ENCODE results near the gene TOMM20. TPM values are rescaled to one million over a fixed set of nuclear protein-coding genes. Genes with fewer than 3 reads are reported as not detected.
"Not testable (repeated sequence)": the region's sequence is repeated elsewhere in the genome, so short reads cannot be mapped to it uniquely, and the experiment has no call there.

The TOMM20 gene
- total RNA-seq, 1 experiment from 2014 or later, result 69.7 TPM

DNA sequence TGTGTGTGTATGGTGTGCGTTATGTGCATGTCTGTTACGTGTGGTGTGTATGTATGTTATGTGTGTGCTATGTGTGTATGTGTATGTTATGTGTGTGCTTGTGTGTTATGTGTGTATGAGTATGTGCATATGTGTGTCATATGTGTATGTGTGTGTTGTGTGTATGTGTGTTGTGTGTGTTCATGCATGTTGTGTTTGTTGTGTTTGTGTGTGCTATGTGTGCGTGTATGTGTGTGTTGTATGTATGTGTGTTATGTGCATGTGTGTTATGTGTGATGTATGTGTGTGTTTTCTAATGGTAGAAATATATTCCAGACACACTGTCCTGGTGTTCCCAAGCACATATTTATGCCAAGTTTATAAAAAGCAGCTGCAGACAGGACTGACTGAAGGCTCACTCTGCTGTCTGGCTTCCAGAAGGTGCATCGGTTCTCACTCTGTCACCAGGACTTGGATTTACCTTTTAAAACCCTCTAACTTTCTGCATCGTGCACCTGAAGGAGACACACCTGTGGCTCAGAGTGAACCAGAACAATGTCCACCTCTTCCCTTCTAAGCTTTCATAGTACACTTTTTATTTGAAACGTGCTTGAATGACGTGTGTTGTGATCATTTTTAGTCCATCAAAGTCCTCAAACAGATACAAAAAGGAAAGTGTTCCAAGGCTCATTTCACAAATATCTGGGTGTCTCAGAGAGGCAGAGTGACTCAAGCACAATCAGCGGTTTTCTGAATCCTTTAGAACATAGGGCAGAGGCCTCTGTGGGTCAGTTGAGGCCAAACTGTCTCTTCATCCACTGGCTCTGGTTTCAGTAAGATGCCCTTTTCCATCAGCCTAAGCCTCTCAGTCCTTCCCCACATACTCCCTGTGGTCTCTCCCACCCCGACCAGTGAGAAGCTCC is 49.9 kb downstream of the TOMM20 start:
- no peak for DNase-seq (ENCODE audit: low spot score)

DNA sequence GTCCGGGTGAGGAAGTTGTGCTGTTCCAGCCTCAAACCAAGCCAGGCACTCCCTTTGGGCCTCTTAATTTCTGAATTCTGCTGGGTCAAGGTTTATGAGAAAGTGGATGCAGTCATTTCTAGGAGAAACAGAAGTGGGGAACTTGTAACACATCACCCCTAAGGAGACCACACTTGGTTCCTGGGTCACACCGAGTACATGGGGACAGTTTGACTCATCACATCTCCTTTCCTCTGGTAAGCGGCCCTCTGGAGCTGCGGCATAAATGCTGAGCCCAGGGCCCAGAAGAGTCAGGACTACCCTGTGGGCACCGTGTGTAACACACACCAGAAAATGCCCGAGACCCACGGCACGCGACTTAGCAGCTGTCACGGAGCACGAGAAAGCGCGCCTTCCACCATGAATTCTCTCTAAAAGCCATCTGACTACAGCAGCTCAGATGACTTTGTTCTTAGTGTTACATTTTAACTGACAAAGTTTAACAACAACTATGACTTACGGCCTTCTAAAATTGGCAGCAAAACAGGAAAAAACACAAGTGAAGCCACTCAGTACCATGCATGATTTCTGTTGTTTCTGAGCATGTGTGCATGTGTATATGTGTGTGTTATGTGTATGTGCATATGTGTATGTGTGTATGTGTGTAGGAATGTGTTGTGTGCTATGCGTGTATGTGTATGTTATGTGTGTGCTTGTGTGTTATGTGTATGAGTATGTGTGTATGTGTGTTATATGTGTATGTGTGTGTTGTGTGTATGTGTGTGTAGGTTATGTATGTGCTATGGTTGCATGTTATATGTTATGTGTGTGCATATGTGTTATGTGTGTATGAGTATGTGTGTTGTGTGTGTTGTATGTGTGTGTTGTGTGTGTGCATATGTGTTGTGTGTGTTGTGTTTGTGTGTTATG is 50.8 kb downstream of the TOMM20 start:
- no peak for DNase-seq (ENCODE audit: low spot score)

GRCh38 chr1:235077163-235077540 is 51.5 kb downstream of the TOMM20 start:
- no peak for DNase-seq (ENCODE audit: low spot score)

GRCh38 chr1:235076504-235077162 is 52.0 kb downstream of the TOMM20 start:
- no peak for DNase-seq (ENCODE audit: low spot score)

GRCh38 chr1:235075777-235076308 is 52.8 kb downstream of the TOMM20 start:
- DNase-seq (ENCODE audit: low spot score), result peak; percentile 23

DNA sequence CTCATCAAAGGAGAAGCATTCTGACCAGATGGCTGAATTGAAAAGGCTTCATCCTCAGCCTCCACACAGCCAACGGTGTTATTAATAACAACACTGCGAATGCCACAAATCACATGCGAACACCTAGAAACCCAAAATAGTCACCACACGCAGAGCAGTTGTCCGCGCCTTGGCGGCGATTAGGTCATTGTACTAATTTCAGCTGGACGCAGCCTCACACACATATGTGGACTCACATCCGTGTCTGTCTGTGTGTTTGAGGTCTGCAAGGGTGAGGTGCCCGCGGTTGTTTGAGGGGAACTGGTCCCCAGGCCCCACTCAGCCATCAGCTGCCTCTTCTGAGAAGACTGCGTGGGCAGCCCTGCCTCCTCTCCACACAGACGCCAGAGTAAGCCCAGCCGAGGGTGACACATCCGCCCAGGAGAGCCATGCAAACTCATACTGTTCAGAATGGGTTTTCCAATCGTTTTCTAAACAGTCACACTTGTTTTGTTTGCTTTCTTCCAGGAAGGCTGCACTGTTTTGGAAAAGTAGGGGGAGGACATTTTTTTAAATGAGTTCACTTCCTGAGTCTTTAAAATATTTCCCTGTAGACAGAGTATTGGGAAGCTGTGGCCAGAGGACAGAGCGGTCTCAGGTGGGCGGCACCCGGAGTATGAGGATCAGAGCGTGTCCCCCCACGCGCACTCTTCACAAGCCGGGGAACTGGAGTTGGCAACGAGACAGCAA is 53.4 kb downstream of the TOMM20 start:
- peak; percentile 83 for DNase-seq (ENCODE audit: low spot score)

DNA sequence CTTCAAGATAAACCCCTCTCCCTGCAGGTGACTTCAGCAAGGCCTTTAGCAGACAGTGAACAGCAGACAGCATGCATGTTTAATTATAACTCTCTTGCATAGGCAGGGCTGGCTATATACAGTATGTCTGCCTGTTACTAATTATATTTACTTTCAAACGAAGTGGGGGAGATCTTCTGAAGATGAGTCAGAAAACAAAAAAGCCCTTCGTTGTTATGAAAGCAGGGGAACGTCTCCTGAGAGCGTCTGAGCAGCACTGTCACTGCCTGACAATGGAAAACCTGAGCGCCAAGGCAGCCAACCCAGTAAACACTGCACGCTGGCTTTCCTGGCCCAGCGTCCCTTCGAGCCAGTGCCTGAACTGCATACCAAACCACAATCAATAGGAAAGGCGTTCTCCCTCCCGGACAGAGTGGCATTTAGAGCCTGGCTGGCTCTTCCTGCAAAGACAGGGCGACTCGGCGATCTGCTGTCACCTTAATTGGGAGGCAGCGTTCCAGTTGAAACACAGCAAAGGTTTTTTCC is 54.1 kb downstream of the TOMM20 start:
- peak; percentile 52 for DNase-seq (ENCODE audit: low spot score)

GRCh38 chr1:235073968-235074522 is 54.6 kb downstream of the TOMM20 start:
- DNase-seq (ENCODE audit: low spot score), result no peak

DNA sequence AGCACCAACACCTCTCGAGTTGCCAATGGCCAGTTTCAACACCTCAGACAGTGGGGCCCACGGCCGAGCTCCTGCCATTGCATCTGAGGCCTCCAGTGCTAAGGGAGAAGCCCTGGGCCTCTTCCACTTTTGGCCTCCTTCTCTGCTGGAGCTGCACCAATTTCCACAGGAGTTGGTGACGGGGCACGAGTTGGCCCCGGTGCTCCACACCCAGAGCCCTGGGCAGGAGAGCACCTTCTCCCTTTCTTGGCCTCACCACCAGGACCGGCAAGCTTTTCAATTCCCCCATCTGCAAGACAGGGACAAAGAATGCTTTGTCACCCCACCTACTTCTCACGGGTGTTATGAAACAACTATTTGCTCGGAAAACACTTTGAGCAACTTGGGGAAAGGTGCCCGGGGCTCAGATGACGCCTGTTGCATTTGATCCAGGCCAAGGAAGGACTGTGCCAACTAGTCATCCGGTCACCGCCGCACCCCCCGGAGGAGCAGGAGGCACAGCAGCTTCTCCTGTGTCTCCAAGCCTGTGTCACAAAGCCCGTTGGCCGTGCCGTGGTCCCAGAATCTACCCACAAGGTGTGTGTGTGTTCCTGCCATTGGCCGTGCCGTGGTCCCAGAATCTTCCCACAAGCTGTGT is 55.2 kb downstream of the TOMM20 start:
- DNase-seq (ENCODE audit: low spot score), result peak; percentile 93

DNA sequence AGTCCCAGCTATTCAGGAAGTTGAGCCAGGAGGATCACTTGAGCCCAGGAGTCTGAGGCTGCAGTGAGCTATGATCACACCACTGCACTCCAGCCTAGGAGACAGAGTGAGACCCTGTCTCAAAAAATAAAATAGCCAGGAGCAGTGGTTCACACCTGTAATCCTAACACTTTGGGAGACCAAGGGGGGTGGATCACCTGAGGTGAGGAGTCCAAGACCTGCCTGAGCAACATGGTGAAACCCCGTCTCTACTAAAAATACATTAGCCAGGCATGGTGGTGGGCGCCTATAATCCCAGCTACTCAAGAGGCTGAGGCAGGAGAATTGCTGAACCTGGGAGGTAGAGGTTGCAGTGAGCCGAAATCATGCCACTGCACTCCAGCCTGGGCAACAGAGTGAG is 56.1 kb downstream of the TOMM20 start:
- DNase-seq (ENCODE audit: low spot score), result not testable (repeated sequence)

DNA sequence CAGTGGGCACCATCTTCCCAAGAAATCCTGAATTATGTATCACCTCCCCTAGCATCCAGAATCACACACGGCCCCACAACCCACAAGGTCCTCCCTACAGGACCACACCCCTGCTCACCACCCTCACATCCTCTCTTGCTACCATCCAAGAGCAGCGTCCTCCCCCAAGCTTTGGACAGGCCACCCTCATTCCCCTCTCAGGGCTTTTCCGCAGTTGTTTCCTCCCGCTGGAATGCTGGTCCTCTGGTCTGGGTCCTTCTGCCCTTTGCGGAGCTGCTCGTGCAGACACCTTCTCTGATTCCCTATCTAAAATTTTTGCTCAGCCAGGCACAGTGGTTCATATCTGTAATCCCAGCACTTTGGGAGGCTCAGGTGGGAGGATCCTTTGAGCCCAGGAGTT is 56.5 kb downstream of the TOMM20 start:
- no peak for DNase-seq (ENCODE audit: low spot score)

DNA sequence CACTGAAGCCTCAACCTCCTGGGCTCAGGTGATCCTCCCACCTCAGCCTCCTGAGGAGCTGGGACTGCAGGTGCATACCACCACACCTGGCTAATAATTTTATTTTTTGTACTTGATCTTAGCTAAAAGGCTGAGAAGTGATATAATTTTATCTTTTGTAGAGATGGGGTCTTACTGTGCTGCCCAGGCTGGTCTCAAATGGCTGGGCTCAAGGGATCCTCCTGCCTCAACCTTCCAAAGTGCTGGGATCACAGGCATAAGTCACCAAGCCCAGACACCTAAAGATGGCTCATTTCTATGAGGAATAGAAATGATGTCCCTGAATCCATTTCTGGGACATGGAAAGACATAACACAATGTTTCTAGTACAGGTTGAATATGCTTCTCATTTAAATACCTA is 57.8 kb downstream of the TOMM20 start:
- no peak for DNase-seq (ENCODE audit: low spot score)

DNA sequence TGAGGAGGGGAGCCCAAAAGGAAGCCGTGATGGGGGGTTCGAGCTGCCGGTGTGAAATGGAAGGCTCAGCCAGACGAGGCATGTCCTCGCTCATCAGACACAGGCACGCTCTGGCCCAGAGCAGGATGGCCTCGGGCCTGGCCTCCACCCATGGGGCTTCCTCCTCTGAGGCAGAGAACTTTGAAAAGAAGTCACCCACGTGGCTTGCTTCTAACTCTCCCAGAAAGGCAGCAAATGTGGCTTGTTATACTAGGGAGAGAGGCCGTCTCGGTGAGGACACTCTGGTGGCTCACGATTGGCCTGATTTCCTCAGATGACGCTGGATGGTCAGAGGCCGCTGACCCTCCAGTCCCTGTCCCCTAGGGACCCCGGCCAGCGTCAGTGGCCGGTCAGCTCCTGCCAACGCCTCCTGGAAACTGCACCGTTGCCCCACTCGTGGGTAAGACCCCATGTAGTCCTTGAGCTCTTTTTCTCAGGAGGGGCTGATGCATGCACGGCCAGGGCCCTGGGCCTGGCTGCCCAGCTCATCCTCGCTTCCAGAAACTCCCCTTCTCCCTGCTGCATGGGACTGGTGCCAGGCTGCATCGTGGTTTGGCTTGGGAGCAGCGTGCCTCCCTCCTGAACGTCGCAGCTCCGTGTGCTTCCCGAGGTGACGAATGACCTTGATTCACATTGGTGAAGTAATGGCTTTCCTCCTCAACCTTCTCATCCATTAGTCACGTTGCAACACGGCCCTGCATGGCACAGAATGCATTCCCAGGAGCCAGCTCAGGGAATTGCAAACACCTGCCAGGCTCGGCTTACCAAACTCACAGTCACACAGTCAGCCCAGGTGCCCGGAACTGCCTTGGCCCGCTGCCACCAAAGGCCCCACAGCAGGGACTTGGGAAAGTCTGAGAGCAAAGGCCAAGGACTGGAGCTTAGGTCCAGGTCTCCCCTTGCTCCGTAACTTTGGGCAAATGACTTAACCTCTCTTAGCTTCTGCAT is 58.8 kb downstream of the TOMM20 start:
- peak; percentile 95 for DNase-seq (ENCODE audit: low spot score)

DNA sequence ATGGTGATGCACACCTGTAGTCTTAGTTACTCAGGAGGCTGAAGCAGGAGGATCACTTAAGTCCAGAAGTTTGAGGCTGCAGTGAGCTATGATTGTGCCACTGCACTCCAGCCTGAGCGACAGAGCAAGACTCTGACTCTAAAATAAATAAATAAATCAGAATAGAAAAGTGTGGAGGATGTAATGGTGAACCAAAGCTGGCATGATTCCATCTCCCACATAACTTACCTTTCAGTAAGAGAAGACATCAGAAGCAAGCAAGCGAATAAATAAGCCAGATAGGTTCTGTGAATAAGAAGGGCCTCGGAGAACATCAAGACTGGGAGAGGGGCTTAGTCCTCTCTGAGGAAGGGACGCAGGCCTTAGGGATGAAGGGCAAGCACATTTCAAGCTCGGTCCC is 59.5 kb downstream of the TOMM20 start:
- DNase-seq (ENCODE audit: low spot score), result no peak

DNA sequence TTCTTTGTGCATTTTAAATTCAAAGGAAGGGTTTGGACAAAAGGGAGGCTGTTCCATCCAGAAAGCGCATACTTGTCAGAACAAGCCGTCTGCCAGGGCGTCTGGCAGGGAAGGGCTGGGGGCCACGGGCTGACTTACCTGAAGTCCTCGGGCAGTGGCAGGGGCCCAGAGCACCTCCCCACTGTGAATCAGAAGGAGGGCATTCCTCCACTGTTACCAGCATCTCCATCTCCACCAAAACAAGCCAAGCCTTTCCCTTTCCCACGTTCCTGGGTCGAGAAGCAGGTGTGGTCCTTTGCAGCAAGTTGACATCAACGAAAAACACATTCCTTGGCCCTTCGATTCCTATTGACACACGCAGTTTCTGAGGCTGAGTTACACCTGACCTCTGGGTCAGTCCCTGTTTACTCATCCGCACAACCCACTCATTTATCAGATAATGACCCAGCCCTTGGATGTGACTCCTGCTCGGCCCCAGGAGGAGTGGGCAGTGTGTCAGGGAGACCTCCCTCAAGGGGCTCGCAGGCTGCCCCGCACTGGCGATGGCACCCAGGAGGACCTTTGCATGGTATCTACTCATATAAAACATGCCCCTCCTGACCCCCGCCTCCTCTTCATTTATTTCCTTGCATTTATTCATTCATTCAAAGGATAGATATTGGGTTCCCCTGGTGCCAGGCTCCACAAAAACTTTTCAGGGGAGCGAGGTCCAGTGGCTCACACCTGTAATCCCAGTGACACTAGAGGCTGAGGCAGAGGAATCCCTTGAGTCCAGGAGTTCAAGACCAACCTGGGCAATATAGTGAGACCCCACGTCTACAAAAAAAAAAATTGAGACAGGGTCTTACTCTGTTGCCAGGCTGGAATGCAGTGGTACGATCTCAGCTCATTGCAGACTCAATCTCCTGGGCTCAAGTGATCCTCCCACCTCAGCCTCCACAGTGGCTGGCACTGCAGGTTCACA is 60.2 kb downstream of the TOMM20 start:
- peak; percentile 22 for DNase-seq (ENCODE audit: low spot score)

DNA sequence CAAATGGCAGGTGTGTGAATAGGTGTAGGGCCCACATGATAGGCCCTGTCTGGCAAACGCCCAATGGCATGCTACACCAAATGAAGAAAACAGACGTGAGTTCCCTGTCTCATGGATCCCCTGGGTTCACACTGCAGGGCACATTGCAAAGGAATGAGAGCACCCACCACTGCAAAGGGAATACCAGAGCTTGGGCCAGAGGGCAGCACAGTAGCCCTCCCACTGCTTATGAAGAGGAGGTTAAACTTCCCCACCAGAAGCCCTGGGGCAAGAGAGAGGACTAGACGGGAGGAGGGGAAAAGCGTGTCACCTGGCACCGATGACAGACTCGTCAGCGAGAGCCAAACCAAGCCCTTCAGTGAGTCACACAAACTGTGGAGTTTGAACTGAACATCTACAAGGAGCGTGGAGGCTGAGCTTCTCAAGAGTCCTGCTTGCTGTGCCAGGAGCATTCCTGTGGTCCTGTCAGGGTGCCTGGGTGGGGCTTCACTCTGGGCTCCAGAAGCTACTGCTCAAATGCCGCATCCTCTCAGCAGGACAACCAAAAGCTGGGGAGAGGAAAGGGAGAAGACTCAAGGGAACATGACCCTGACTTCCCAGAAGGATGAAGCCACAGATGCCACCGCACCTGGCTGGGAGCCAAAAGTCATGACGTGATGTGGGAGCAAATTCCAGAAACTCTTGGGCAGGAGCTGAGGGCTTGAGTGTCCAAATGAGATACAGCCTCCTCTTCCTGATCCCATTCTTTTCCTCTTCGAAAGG is 61.1 kb downstream of the TOMM20 start:
- DNase-seq (ENCODE audit: low spot score), result peak; percentile 100

All from H4 (cell line).